H1 (cell line): Measurements from ENCODE around the gene RPL18. TPM values are rescaled to one million over a fixed set of nuclear protein-coding genes. Genes with fewer than 3 reads are reported as not detected.

Experiments
- CTCF ChIA-PET: fragments of 300-600 bp; sonication (Branson Sonifier 250); formaldehyde crosslinking; loops from one replicate; lab custom pipeline; 2021; ENCODE audit not compliant: partially characterized antibody; lab: Charles Lee
- POLR2A ChIA-PET: fragments of 300-600 bp; sonication (Branson Sonifier 250); formaldehyde crosslinking; loops from one replicate; lab custom pipeline; 2021; ENCODE audit warnings: inconsistent platforms; ENCODE audit not compliant: partially characterized antibody; lab: Charles Lee
- DNase-seq, 2 experiments: peaks; one replicate each; pipeline versions ENCODE4 v3.0.0 to v3.0.0-alpha.2; 2010 to 2022; ENCODE audit warnings: low spot score in 2 of 2, low read depth in 1 of 2, mixed read lengths in 1 of 2
- FAIRE-seq: peaks from 2 replicates; lab custom pipeline; 2011; peaks lifted over from hg19 to GRCh38; lab: Jason Lieb, UNC
- H2AFZ ChIP-seq: 2 replicates; pipeline ENCODE4 v1.8.1; 2012; ENCODE audit warnings: low read length, inconsistent platforms
- H2AK5ac ChIP-seq: 2 replicates; pipeline ENCODE4 v1.6.1; 2013; ENCODE audit warnings: low read depth, low read length
- H2BK120ac ChIP-seq: replicated peaks from 2 replicates; pipeline ENCODE3; 2013; ENCODE audit warnings: low read depth, low read length, inconsistent platforms
- H2BK12ac ChIP-seq: 2 replicates; pipeline ENCODE4 v1.6.1; 2013; ENCODE audit warnings: low read depth, low read length
- H2BK15ac ChIP-seq: 2 replicates; pipeline ENCODE4 v1.6.1; 2013; ENCODE audit warnings: low read length
- H2BK20ac ChIP-seq: 2 replicates; pipeline ENCODE4 v1.6.1; 2013; ENCODE audit warnings: low read length
- H2BK5ac ChIP-seq: 2 replicates; pipeline ENCODE4 v1.6.1; 2013; ENCODE audit warnings: low read depth, low read length
- H3K14ac ChIP-seq: 2 replicates; pipeline ENCODE4 v1.6.1; 2013; ENCODE audit warnings: inconsistent platforms; ENCODE audit not compliant: insufficient read length
- H3K18ac ChIP-seq: 2 replicates; pipeline ENCODE4 v1.6.1; 2013; ENCODE audit warnings: low read length; ENCODE audit errors: extremely low read depth
- H3K23ac ChIP-seq: 2 replicates; pipeline ENCODE4 v1.6.1; 2013; ENCODE audit warnings: inconsistent platforms; ENCODE audit not compliant: insufficient read length
- H3K23me2 ChIP-seq: 2 replicates; pipeline ENCODE4 v1.6.1; 2013; ENCODE audit warnings: low read depth, low read length
- H3K27ac ChIP-seq: 2 replicates; pipeline ENCODE4 v1.6.1; 2011; ENCODE audit warnings: low read depth, low read length, inconsistent platforms
- H3K27me3 ChIP-seq, 4 experiments: replicated peaks in 1 of 4; 1 replicate in 1 of 4; 2 replicates in 3 of 4; pipeline versions ENCODE4 v1.6.1 to v1.8.1; 2011 to 2013; ENCODE audit warnings: low read length in 3 of 4, mild to moderate bottlenecking in 3 of 4, inconsistent platforms in 2 of 4, mixed read lengths in 2 of 4, moderate library complexity in 1 of 4; ENCODE audit not compliant: control insufficient read depth in 3 of 4, insufficient read depth in 3 of 4; ENCODE audit errors: extremely low read depth in 1 of 4
- H3K36me3 ChIP-seq, 4 experiments: 2 replicates each; pipeline versions ENCODE4 v1.6.1 to v1.8.1; 2011 to 2013; ENCODE audit warnings: mild to moderate bottlenecking in 4 of 4, low read length in 3 of 4, moderate library complexity in 2 of 4, control low read depth in 1 of 4, inconsistent platforms in 1 of 4; ENCODE audit not compliant: insufficient read depth in 4 of 4, control insufficient read depth in 2 of 4
- H3K4ac ChIP-seq: replicated peaks from 2 replicates; pipeline ENCODE3; 2013; ENCODE audit warnings: low read length, low read depth, mixed read lengths, inconsistent platforms; ENCODE audit not compliant: insufficient read length
- H3K4me1 ChIP-seq, 4 experiments: replicated peaks in 1 of 4; 1 replicate in 1 of 4; 2 replicates in 3 of 4; pipeline versions ENCODE4 v1.6.1 to v1.8.1; 2011 to 2013; ENCODE audit warnings: low read length in 3 of 4, inconsistent platforms in 2 of 4, mixed read lengths in 1 of 4; ENCODE audit not compliant: insufficient read depth in 4 of 4, control insufficient read depth in 3 of 4
- H3K4me2 ChIP-seq, 2 experiments: 2 replicates each; pipeline versions ENCODE4 v1.6.1 to v1.8.1; 2011 to 2013; ENCODE audit warnings: low read depth in 2 of 2, low read length in 2 of 2, control low read depth in 1 of 2, inconsistent platforms in 1 of 2, mild to moderate bottlenecking in 1 of 2; ENCODE audit not compliant: insufficient read depth in 1 of 2
- H3K4me3 ChIP-seq, 4 experiments: fragments of 200-600, 300-600 bp in 1 of 4; sonication (generic), shearing (Covaris generic), sonication (Bioruptor Twin) in 1 of 4; 2 replicates each; pipeline versions ENCODE4 v1.5.1 to v1.8.1; 2011 to 2016; ENCODE audit warnings: low read length in 4 of 4, low read depth in 3 of 4, control low read depth in 2 of 4, inconsistent platforms in 2 of 4, mild to moderate bottlenecking in 2 of 4, mixed read lengths in 1 of 4, moderate library complexity in 1 of 4; ENCODE audit not compliant: insufficient read depth in 2 of 4; ENCODE audit errors: extremely low read depth in 1 of 4
- H3K56ac ChIP-seq: replicated peaks from 2 replicates; pipeline ENCODE3; 2013; ENCODE audit warnings: low read depth, mild to moderate bottlenecking, mixed read lengths, low read length, inconsistent platforms; ENCODE audit not compliant: insufficient read length
- H3K79me1 ChIP-seq: 2 replicates; pipeline ENCODE4 v1.6.1; 2013; ENCODE audit warnings: low read depth, low read length, control low read depth
- H3K79me2 ChIP-seq, 2 experiments: 2 replicates each; pipeline versions ENCODE4 v1.6.1 to v1.8.1; 2012 to 2013; ENCODE audit warnings: low read length in 2 of 2, mild to moderate bottlenecking in 2 of 2, inconsistent platforms in 1 of 2; ENCODE audit not compliant: insufficient read depth in 2 of 2, control insufficient read depth in 1 of 2
- H3K9ac ChIP-seq, 4 experiments: replicated peaks in 1 of 4; 1 replicate in 1 of 4; 2 replicates in 3 of 4; pipeline versions ENCODE4 v1.6.1 to v1.8.1; 2011 to 2013; ENCODE audit warnings: low read depth in 3 of 4, low read length in 3 of 4, control low read depth in 2 of 4, mild to moderate bottlenecking in 2 of 4, moderate library complexity in 2 of 4, inconsistent platforms in 1 of 4; ENCODE audit errors: extremely low read depth in 1 of 4
- H3K9me3 ChIP-seq, 2 experiments: 2 replicates each; pipeline versions ENCODE4 v1.6.1 to v1.8.1; 2012 to 2013; ENCODE audit warnings: mild to moderate bottlenecking in 2 of 2, moderate library complexity in 2 of 2, control low read depth in 1 of 2, inconsistent platforms in 1 of 2, low read depth in 1 of 2, low read length in 1 of 2, mixed read lengths in 1 of 2; ENCODE audit not compliant: insufficient read depth in 2 of 2
- H4K20me1 ChIP-seq, 2 experiments: replicated peaks in 1 of 2; 2 replicates each; pipeline versions ENCODE3 to v1.8.1; 2011 to 2013; ENCODE audit warnings: inconsistent platforms in 2 of 2, low read length in 2 of 2, mild to moderate bottlenecking in 1 of 2; ENCODE audit not compliant: insufficient read depth in 2 of 2, control insufficient read depth in 1 of 2
- H4K5ac ChIP-seq: 2 replicates; pipeline ENCODE4 v1.6.1; 2013; ENCODE audit warnings: low read length, low read depth, mixed read lengths, inconsistent platforms; ENCODE audit not compliant: insufficient read length
- H4K8ac ChIP-seq: 2 replicates; pipeline ENCODE4 v1.8.0; 2013; ENCODE audit warnings: mild to moderate bottlenecking, moderate library complexity, low read length, inconsistent platforms; ENCODE audit not compliant: insufficient read depth; ENCODE audit errors: extremely low read depth
- H4K91ac ChIP-seq: replicated peaks from 2 replicates; pipeline ENCODE3; 2013; ENCODE audit warnings: low read length, mixed read lengths, inconsistent platforms; ENCODE audit not compliant: insufficient read length
- CHD2 ChIP-seq: IDR thresholded peaks from 2 replicates; pipeline ENCODE4 v1.6.1; 2012; ENCODE audit warnings: low read length, improper control_type of control experiment
- CREB1 ChIP-seq: IDR thresholded peaks from 2 replicates; pipeline ENCODE4 v1.6.1; 2012; ENCODE audit warnings: inconsistent platforms
- MAX ChIP-seq: IDR thresholded peaks from 2 replicates; pipeline ENCODE4 v1.6.1; 2012; ENCODE audit warnings: inconsistent platforms
- RBBP5 ChIP-seq: IDR thresholded peaks from 2 replicates; pipeline ENCODE4 v1.7.1; 2012; ENCODE audit warnings: low read depth, mild to moderate bottlenecking, inconsistent platforms, low read length, moderate library complexity, borderline replicate concordance
- SIN3A ChIP-seq, 2 experiments: IDR thresholded peaks in 1 of 2; conservative IDR thresholded peaks in 1 of 2; 2 replicates each; pipeline ENCODE4 v1.6.1; 2011 to 2012; ENCODE audit warnings: low read length in 2 of 2, improper control_type of control experiment in 1 of 2, low read depth in 1 of 2, mild to moderate bottlenecking in 1 of 2
- SP1 ChIP-seq: IDR thresholded peaks from 2 replicates; pipeline ENCODE4 v1.6.1; 2011; ENCODE audit warnings: low read depth, low read length
- SP2 ChIP-seq: IDR thresholded peaks from 2 replicates; pipeline ENCODE4 v1.6.1; 2012; ENCODE audit warnings: mild to moderate bottlenecking, low read length, inconsistent platforms
- TAF1 ChIP-seq: IDR thresholded peaks from 2 replicates; pipeline ENCODE4 v1.6.1; 2011; ENCODE audit warnings: mild to moderate bottlenecking, low read depth, low read length
- TBP ChIP-seq: IDR thresholded peaks from 2 replicates; pipeline ENCODE4 v1.6.1; 2011; ENCODE audit warnings: low read depth, low read length, improper control_type of control experiment
- TEAD4 ChIP-seq: IDR thresholded peaks from 2 replicates; pipeline ENCODE4 v1.6.1; 2012; ENCODE audit warnings: low read depth, low read length, inconsistent platforms, mixed read lengths
- ZNF274 ChIP-seq: IDR thresholded peaks from 2 replicates; pipeline ENCODE4 v1.7.0; 2012; ENCODE audit warnings: low read length, borderline replicate concordance; ENCODE audit errors: extremely low read depth
- WGBS, 2 experiments: shearing (Covaris generic) in 1 of 2; methylation state at CpG; one replicate each; pipeline versions ENCODE4 v1.1.6 to v1.1.7; 2013 to 2015; ENCODE audit warnings: low lambda C conversion rate in 2 of 2, mixed read lengths in 2 of 2, inconsistent platforms in 1 of 2, low coverage in 1 of 2, missing lambda C conversion rate in 1 of 2; ENCODE audit not compliant: insufficient replicate concordance in 2 of 2, insufficient coverage in 1 of 2, insufficient read length in 1 of 2; ENCODE audit errors: extremely low coverage in 1 of 2, missing lambda C conversion rate in 1 of 2; 5-methylcytosine and 5-hydroxymethylcytosine counted together
- polyA plus RNA-seq, 7 experiments: library from polyadenylated mRNA; depleted of rRNA in 3 of 7; stranded (reverse) in 5 of 7; unstranded in 2 of 7; fragments of >200 nt in 5 of 7; fragments of 200-250 nt in 2 of 7; gene quantifications; 1 replicate in 5 of 7; 2 replicates in 1 of 7; 4 replicates in 1 of 7; pipeline versions ENCODE4 v1.2.1 to v1.2.3, GENCODE V29; 2011 to 2013; ENCODE audit warnings: missing spikeins in 2 of 7, mixed read lengths in 2 of 7
- total RNA-seq: library from RNA; stranded (reverse); fragmentation: NEBNext Ultra II Directional; extraction: Animal tissue kit (Norgen Biotek cat#: 25700); gene quantifications from 2 replicates; pipeline ENCODE4 v1.2.1, GENCODE V29; 2021
- TF ChIP-seq, protein P1 (sequence below): IDR thresholded peaks from 2 replicates; pipeline ENCODE4 v1.6.1; 2011; ENCODE audit warnings: low read depth, mild to moderate bottlenecking, low read length; ENCODE audit not compliant: insufficient read depth

The RPL18 gene
- total and polyA plus RNA-seq, 2 of the 8 experiments (the other 6 are each of a cell fraction or from before 2014, with no cell fraction given) = 1,669 to 2,789 TPM

- FAIRE-seq = peak; percentile 83
- H3K79me1 ChIP-seq = no peaks in the 10 kb centered on the region; the same call in 1 of the 2 replicates
- peak; percentile 91 to 95 for DNase-seq
- peak; percentile 6; the same call in 1 of the 2 replicates for TF ChIP-seq SP2
- TF ChIP-seq CREB1 = peak; percentile 95
- TF ChIP-seq TAF1 = peak; percentile 2; the same call in 1 of the 2 replicates
- peak; percentile 51 for TF ChIP-seq MAX
- TF ChIP-seq CHD2 = peak; percentile 74
- TF ChIP-seq TEAD4 = no peak
- TF ChIP-seq, protein P1, sequence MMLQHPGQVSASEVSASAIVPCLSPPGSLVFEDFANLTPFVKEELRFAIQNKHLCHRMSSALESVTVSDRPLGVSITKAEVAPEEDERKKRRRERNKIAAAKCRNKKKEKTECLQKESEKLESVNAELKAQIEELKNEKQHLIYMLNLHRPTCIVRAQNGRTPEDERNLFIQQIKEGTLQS = no peak
- no peak for TF ChIP-seq RBBP5
- no peak; the same call in 1 of the 2 replicates for TF ChIP-seq TBP
- TF ChIP-seq ZNF274 = no peak
- peak in 1 of 2 experiments; percentile 16; a peak in 1 of 4 replicates for TF ChIP-seq SIN3A (conservative IDR thresholded peaks at IDR 0.05 in 1 of 2, IDR thresholded peaks at IDR 0.05 in 1 of 2; ENCODE audit: low read depth in 1 of 2, low read length in 2 of 2)
- peak; percentile 40; the same call in 1 of the 2 replicates for TF ChIP-seq SP1
Measured at GRCh38 chr19:48624067-48624594, 5.2 kb upstream of the RPL18 start.

More at GRCh38 chr19:48624067-48624594, 5.2 kb upstream of the RPL18 start:
- peak overlapping the region; percentile 81; the same call in 1 of the 2 replicates for H4K8ac ChIP-seq
- H2BK20ac ChIP-seq = no peak overlapping the region
- H3K27me3 ChIP-seq = no peaks in the 10 kb centered on the region
- no peak overlapping the region for H2BK120ac ChIP-seq
- ChIA-PET POLR2A (interaction anchor here (0.6 to 30.9 kb wide), 5 partner anchors 1 to 222 kb away, joined by 3 to 788 read pairs (median 4); partner anchors contain the start of genes CA11, DBP, FAM83E and RPL18), CTCF (interaction anchor here (0.9 kb wide), 1 partner anchor 10 kb away, joined by 3 read pairs; no protein-coding TSS in a partner anchor)
- no peaks in the 10 kb centered on the region for H3K9me3 ChIP-seq
- H3K4me3 ChIP-seq = peak overlapping the region; percentile 53 to 87 (median 80)
- 1% methylated on average over 31 of the region's 40 CpGs; no CpG with 5 or more reads in 1 of the 2 experiments for WGBS, 2 experiments
- peak overlapping the region; percentile 69 for H4K5ac ChIP-seq
- H3K36me3 ChIP-seq = peaks cover 0 to 11% (median 1%) of the 10 kb centered on the region in 4 experiments; a peak in 1 of 8 replicates
- H3K56ac ChIP-seq = peak overlapping the region; percentile 92
- peak overlapping the region; percentile 59 for H4K91ac ChIP-seq
- H4K20me1 ChIP-seq = peaks cover 2 to 5% of the 10 kb centered on the region in 2 experiments
- H2BK15ac ChIP-seq = no peak overlapping the region
- no peak overlapping the region for H2AFZ ChIP-seq
- H2AK5ac ChIP-seq = peak overlapping the region; percentile 11; the same call in 1 of the 2 replicates
- peak overlapping the region; percentile 47; the same call in 1 of the 2 replicates for H3K27ac ChIP-seq
- H3K18ac ChIP-seq = peak overlapping the region; percentile 93
- H3K23me2 ChIP-seq = peaks cover 15% of the 10 kb centered on the region
- H3K4ac ChIP-seq = peak overlapping the region; percentile 80
- peak overlapping the region; percentile 90 for H2BK5ac ChIP-seq
- no peak overlapping the region for H3K23ac ChIP-seq
- peaks cover 3 to 13% (median 6%) of the 10 kb centered on the region in 4 experiments; a peak in 6 of 7 replicates for H3K4me1 ChIP-seq
- 0 out of 2 replicates have a peak overlapping the region, but pooled peaks have one; percentile 53 for H2BK12ac ChIP-seq
- H3K14ac ChIP-seq = no peak overlapping the region
- peak overlapping the region; percentile 62 to 70 (median 64); a peak in 6 of 7 replicates for H3K9ac ChIP-seq
- peaks cover 0 to 15% of the 10 kb centered on the region in 2 experiments; a peak in 3 of 4 replicates for H3K79me2 ChIP-seq
- peak overlapping the region; percentile 75 to 82 for H3K4me2 ChIP-seq
